NCI-H2196 treated with DMSO at 0.1 percent for 48 hours (cell line): ENCODE results near the gene LEMD2.

Experiments used
- DNase-seq: peaks from one replicate; lab custom pipeline; 2025; ENCODE audit not compliant: unreplicated experiment; lab: John Stamatoyannopoulos, UW

LEMD2 gene

GRCh38 chr6:33742837-33743236 lies 46.1 kb downstream of the LEMD2 start:
- DNase-seq, result no peak

GRCh38 chr6:33742092-33742491 lies 46.8 kb downstream of the LEMD2 start:
- no peak for DNase-seq

GRCh38 chr6:33740794-33741193 lies 48.1 kb downstream of the LEMD2 start:
- no peak for DNase-seq

- DNase-seq, result no peak
Observed at GRCh38 chr6:33740204-33740608, 48.7 kb downstream of the LEMD2 start.

- no peak for DNase-seq
Observed at GRCh38 chr6:33739571-33739970, 49.4 kb downstream of the LEMD2 start.

- no peak for DNase-seq
Observed at GRCh38 chr6:33738879-33739278, 50.1 kb downstream of the LEMD2 start.

- DNase-seq, result no peak
Observed at GRCh38 chr6:33738153-33738552, 50.8 kb downstream of the LEMD2 start.

- DNase-seq, result no peak
Observed at GRCh38 chr6:33737267-33738026, 51.5 kb downstream of the LEMD2 start.

- no peak for DNase-seq
Observed at GRCh38 chr6:33735216-33735615, 53.7 kb downstream of the LEMD2 start.

- DNase-seq, result no peak
Observed at GRCh38 chr6:33733709-33734007, 55.3 kb downstream of the LEMD2 start.

- no peak for DNase-seq
Observed at GRCh38 chr6:33732817-33733708, 55.9 kb downstream of the LEMD2 start.

- no peak for DNase-seq
Observed at GRCh38 chr6:33732385-33732784, 56.5 kb downstream of the LEMD2 start.

GRCh38 chr6:33731751-33732282 lies 57.1 kb downstream of the LEMD2 start:
- peak; percentile 59 for DNase-seq

- DNase-seq, result no peak
Observed at GRCh38 chr6:33731035-33731434, 57.9 kb downstream of the LEMD2 start.

GRCh38 chr6:33730611-33731010 lies 58.3 kb downstream of the LEMD2 start:
- DNase-seq, result no peak

- DNase-seq, result no peak
Observed at GRCh38 chr6:33729059-33729458, 59.9 kb downstream of the LEMD2 start.

- DNase-seq, result no peak
Observed at GRCh38 chr6:33728438-33728837, 60.5 kb downstream of the LEMD2 start.

- peak; percentile 28 for DNase-seq
Observed at GRCh38 chr6:33727932-33728331, 61.0 kb downstream of the LEMD2 start.

- no peak for DNase-seq
Observed at GRCh38 chr6:33727126-33727525, 61.8 kb downstream of the LEMD2 start.

- DNase-seq, result no peak
Observed at GRCh38 chr6:33726696-33727095, 62.2 kb downstream of the LEMD2 start.

GRCh38 chr6:33725891-33726673 lies 62.8 kb downstream of the LEMD2 start:
- DNase-seq, result no peak
